Liver (tissue), 9 donors: ENCODE results near the gene PVRIG. TPM values are rescaled to one million over a fixed set of nuclear protein-coding genes. Genes with fewer than 3 reads are reported as not detected.

ENCODE experiments used
- DNase-seq: peaks from one replicate; pipeline ENCODE4 v3.0.0-alpha.2; 2017; ENCODE audit warnings: low spot score
- H3K27ac ChIP-seq, 2 donors: one replicate each; pipeline ENCODE4 v1.7.0; 2013; ENCODE audit warnings: inconsistent platforms in 2 of 2, low read length in 2 of 2, control low read depth in 1 of 2, low read depth in 1 of 2, mild to moderate bottlenecking in 1 of 2
- H3K27me3 ChIP-seq, 4 donors: one replicate each; pipeline versions ENCODE4 v1.6.1 to v1.7.0; 2013; ENCODE audit warnings: low read length in 3 of 4, inconsistent platforms in 1 of 4, mild to moderate bottlenecking in 1 of 4, moderate library complexity in 1 of 4; ENCODE audit not compliant: control insufficient read depth in 4 of 4, insufficient read depth in 4 of 4
- H3K36me3 ChIP-seq, 4 donors: one replicate each; pipeline versions ENCODE4 v1.6.1 to v1.7.0; 2013; ENCODE audit warnings: low read length in 3 of 4, mild to moderate bottlenecking in 3 of 4, low read depth in 1 of 4, moderate library complexity in 1 of 4; ENCODE audit not compliant: control insufficient read depth in 4 of 4, insufficient read depth in 3 of 4
- H3K4me1 ChIP-seq, 4 donors: one replicate each; pipeline versions ENCODE4 v1.6.1 to v1.7.0; 2013; ENCODE audit warnings: low read length in 3 of 4, mild to moderate bottlenecking in 3 of 4, moderate library complexity in 1 of 4; ENCODE audit not compliant: control insufficient read depth in 4 of 4, insufficient read depth in 4 of 4
- H3K4me3 ChIP-seq, 3 donors: one replicate each; pipeline versions ENCODE4 v1.6.1 to v1.7.0; 2013; ENCODE audit warnings: low read length in 3 of 3, control low read depth in 1 of 3, low read depth in 1 of 3, mild to moderate bottlenecking in 1 of 3
- H3K9ac ChIP-seq, 2 donors: one replicate each; pipeline ENCODE4 v1.7.0; 2013; ENCODE audit warnings: low read length in 2 of 2, mild to moderate bottlenecking in 2 of 2, moderate library complexity in 2 of 2, control low read depth in 1 of 2, low read depth in 1 of 2
- H3K9me3 ChIP-seq, 4 donors: one replicate each; pipeline versions ENCODE4 v1.6.1 to v1.7.0; 2013; ENCODE audit warnings: low read length in 3 of 4; ENCODE audit not compliant: control insufficient read depth in 4 of 4
- ATF3 ChIP-seq: IDR thresholded peaks from 2 replicates; pipeline ENCODE4 v1.6.1; 2016; ENCODE audit warnings: antibody characterized with exemption
- CTCF ChIP-seq: fragments of 150-350 bp; IDR thresholded peaks from 2 replicates; pipeline ENCODE4 v1.5.1; 2017; ENCODE audit warnings: improper control_type of control experiment, low read depth, low read length; ENCODE audit not compliant: missing input control
- FOXA1 ChIP-seq: IDR thresholded peaks from 2 replicates; pipeline ENCODE4 v1.6.1; 2016; ENCODE audit warnings: antibody characterized with exemption
- FOXA2 ChIP-seq: IDR thresholded peaks from 2 replicates; pipeline ENCODE4 v1.6.1; 2016; ENCODE audit warnings: antibody characterized with exemption
- GABPA ChIP-seq, 2 donors: IDR thresholded peaks in 1 of 2; conservative IDR thresholded peaks in 1 of 2; 2 replicates each; pipeline ENCODE4 v1.6.1; 2016; ENCODE audit warnings: antibody characterized with exemption in 2 of 2, mild to moderate bottlenecking in 1 of 2, moderate library complexity in 1 of 2
- HNF4A ChIP-seq, 2 donors: conservative IDR thresholded peaks; 2 replicates each; pipeline ENCODE4 v1.6.1; 2016; ENCODE audit warnings: antibody characterized with exemption in 2 of 2, mild to moderate bottlenecking in 2 of 2
- HNF4G ChIP-seq: IDR thresholded peaks from 2 replicates; pipeline ENCODE4 v1.6.1; 2016; ENCODE audit warnings: antibody characterized with exemption
- JUND ChIP-seq, 2 donors: IDR thresholded peaks; 2 replicates each; pipeline ENCODE4 v1.6.1; 2016; ENCODE audit warnings: antibody characterized with exemption in 2 of 2
- NR2F2 ChIP-seq: IDR thresholded peaks from 2 replicates; pipeline ENCODE4 v1.6.1; 2016; ENCODE audit warnings: antibody characterized with exemption
- RAD21 ChIP-seq, 2 donors: IDR thresholded peaks; 2 replicates each; pipeline ENCODE4 v1.6.1; 2016; ENCODE audit warnings: antibody characterized with exemption in 2 of 2, mild to moderate bottlenecking in 2 of 2
- REST ChIP-seq: IDR thresholded peaks from 2 replicates; pipeline ENCODE4 v1.6.1; 2016; ENCODE audit warnings: antibody characterized with exemption, mild to moderate bottlenecking
- RXRA ChIP-seq, 2 donors: IDR thresholded peaks; 2 replicates each; pipeline ENCODE4 v1.6.1; 2017 to 2018; ENCODE audit warnings: antibody characterized with exemption in 2 of 2, mild to moderate bottlenecking in 1 of 2
- SP1 ChIP-seq: IDR thresholded peaks from 2 replicates; pipeline ENCODE4 v1.6.1; 2018; ENCODE audit warnings: antibody characterized with exemption, mild to moderate bottlenecking
- TAF1 ChIP-seq: conservative IDR thresholded peaks from 2 replicates; pipeline ENCODE4 v1.6.1; 2016; ENCODE audit warnings: antibody characterized with exemption, mild to moderate bottlenecking
- YY1 ChIP-seq: IDR thresholded peaks from 2 replicates; pipeline ENCODE4 v1.6.1; 2016; ENCODE audit warnings: antibody characterized with exemption, mild to moderate bottlenecking
- WGBS: extraction: QIAGEN DNeasy Blood & Tissue Kit; methylation state at CpG from one replicate; pipeline ENCODE4 v1.1.7; 2013; 5-methylcytosine and 5-hydroxymethylcytosine counted together
- polyA plus RNA-seq, 2 donors: library from polyadenylated mRNA; stranded (reverse) in 1 of 2; unstranded in 1 of 2; fragments of 200-250 nt in 1 of 2; fragments of >200 nt in 1 of 2; fragmentation: Nextera tagmentation in 1 of 2; extraction: Ambion mirVana in 1 of 2; gene quantifications; one replicate each; pipeline versions ENCODE4 v1.2.1 to v1.2.3, GENCODE V29; 2013 to 2015
- total RNA-seq, 2 donors: library from RNA; depleted of rRNA; stranded (reverse); fragments of >200 nt; gene quantifications; one replicate each; pipeline ENCODE4 v1.2.3, GENCODE V29; 2014
- TF ChIP-seq, protein P1 (sequence below): IDR thresholded peaks from 2 replicates; pipeline ENCODE4 v1.6.1; 2016; ENCODE audit warnings: antibody characterized with exemption
- TF ChIP-seq, protein P2 (sequence below): IDR thresholded peaks from 2 replicates; pipeline ENCODE4 v1.6.1; 2016; ENCODE audit warnings: antibody characterized with exemption
- donor health status: healthy.
- donor health status: healthy.
- donor health status: healthy.
- donor health status: healthy.
- donor health status: healthy.

PVRIG gene
- total and polyA plus RNA-seq, 4 donors = 0.37 to 0.81 (median 0.58) TPM

DNA sequence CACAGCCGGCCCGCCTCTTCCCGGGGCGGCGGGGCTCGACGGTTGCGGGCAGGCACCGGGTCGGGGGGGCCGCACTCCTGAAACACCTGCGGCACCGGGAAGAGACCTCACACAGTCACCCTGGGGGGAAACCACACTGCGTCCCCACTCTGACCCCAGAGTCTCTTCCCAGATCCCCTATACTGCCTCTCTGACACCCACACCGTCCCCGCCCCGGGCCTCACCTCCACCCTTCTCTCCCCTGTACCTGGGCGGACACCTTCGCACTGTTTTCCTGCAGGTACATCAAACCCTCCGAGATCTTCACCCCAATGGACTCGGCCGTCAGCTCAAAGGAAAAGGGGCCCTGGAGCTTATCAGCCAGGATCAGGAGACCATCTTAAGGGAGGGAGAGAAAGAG is 47.9 kb upstream of the PVRIG start:
- Histone ChIP-seq H3K9ac (no peak overlapping the region), H3K36me3 (no peaks in the 10 kb centered on the region), H3K4me3 (peak overlapping the region in 1 of 3 donors; percentile 44), H3K9me3 (no peaks in the 10 kb centered on the region), H3K27me3 (peaks cover 0 to 8% (median 2%) of the 10 kb centered on the region in 4 donors), H3K4me1 (peaks cover 0 to 11% (median 4%) of the 10 kb centered on the region in 4 donors), H3K27ac (no peak overlapping the region)
- 31% methylated on average over 22 of the region's 22 CpGs for WGBS
- no peak for DNase-seq
- TF ChIP-seq CTCF (no peak), ATF3 (no peak), NR2F2 (no peak), HNF4A (conservative IDR thresholded peaks at IDR 0.05) (no peak), FOXA2 (no peak), RXRA (IDR thresholded peaks at IDR 0.05) (no peak), TAF1 (no peak), HNF4G (no peak), REST (no peak), FOXA1 (no peak), YY1 (no peak), GABPA (IDR thresholded peaks at IDR 0.05 in 1 of 2, conservative IDR thresholded peaks at IDR 0.05 in 1 of 2) (no peak), RAD21 (IDR thresholded peaks at IDR 0.05) (no peak), JUND (IDR thresholded peaks at IDR 0.05) (no peak), SP1 (no peak)
- TF ChIP-seq, protein P1, sequence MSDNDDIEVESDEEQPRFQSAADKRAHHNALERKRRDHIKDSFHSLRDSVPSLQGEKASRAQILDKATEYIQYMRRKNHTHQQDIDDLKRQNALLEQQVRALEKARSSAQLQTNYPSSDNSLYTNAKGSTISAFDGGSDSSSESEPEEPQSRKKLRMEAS = no peak
- TF ChIP-seq, protein P2, sequence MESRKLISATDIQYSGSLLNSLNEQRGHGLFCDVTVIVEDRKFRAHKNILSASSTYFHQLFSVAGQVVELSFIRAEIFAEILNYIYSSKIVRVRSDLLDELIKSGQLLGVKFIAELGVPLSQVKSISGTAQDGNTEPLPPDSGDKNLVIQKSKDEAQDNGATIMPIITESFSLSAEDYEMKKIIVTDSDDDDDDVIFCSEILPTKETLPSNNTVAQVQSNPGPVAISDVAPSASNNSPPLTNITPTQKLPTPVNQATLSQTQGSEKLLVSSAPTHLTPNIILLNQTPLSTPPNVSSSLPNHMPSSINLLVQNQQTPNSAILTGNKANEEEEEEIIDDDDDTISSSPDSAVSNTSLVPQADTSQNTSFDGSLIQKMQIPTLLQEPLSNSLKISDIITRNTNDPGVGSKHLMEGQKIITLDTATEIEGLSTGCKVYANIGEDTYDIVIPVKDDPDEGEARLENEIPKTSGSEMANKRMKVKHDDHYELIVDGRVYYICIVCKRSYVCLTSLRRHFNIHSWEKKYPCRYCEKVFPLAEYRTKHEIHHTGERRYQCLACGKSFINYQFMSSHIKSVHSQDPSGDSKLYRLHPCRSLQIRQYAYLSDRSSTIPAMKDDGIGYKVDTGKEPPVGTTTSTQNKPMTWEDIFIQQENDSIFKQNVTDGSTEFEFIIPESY = no peak
